Stimulated activated CD4-positive, alpha-beta T cell treated with anti-CD3 and anti-CD28 coated beads, Interleukin-4, amount 100 ng/mL, for 4 hours (primary cell): ENCODE results near the gene BANP.
"Not testable (repeated sequence)": the region's sequence is repeated elsewhere in the genome, so short reads cannot be mapped to it uniquely, and the experiment has no call there.

Experiments used
- DNase-seq, 2 experiments: peaks; one replicate each; pipeline ENCODE4 v3.0.0-alpha.2; 2020

The BANP gene

DNA sequence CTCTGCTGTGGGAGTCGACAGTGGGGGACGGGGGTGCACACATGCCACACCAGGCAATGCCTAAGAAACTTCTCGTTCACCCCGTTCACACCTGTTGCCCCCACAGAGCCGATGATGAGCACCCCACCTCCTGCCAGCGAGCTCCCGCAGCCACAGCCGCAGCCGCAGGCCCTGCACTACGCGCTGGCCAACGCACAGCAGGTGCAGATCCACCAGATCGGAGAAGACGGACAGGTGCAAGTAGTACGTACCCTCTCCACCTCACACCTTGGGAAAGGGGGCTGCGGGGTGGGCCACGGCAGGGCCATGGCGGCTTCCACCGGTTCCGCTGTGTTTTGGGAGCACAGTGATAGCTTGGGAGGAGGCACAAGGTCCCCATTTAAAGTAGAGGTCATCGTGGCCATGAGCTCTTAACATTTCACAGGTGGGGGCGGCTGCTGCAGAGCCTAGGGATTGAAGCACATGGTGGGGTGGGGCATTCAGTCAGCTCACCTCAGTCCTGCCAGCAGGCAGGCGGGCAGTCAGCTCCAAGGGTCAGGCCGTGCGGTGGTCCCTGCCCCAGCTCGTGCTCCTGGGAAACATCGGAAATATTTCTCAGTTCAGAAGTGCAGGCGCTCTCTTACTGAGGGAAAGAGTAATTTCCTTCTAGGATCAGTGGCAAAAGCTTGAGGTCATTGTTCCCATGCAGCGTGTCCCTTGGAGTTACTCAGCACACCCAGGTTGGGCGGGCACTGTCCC, 81.9 kb downstream of the BANP start:
- DNase-seq = not testable (repeated sequence)

- DNase-seq = no peak
These were observed 83.5 kb downstream of the BANP start for GRCh38 chr16:88034770-88035169.

DNA sequence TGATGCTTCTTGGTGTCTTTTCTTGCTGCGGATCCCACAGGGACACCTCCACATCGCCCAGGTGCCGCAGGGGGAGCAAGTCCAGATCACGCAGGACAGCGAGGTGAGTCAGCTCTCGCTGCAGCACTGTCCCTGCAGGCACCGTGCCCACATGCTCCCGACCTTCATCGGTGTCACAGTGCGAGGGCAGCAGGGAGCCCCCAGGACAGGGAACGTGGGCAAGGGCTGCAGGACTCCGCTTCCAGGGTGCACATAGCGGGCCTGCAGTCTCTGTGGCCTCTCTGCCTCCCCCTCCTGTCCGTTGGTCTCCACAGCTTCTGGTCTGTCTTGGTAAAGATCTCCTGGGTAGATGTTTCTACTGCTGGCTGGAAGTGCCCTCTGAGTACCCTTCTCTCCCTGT, 84.1 kb downstream of the BANP start:
- no peak for DNase-seq

GRCh38 chr16:88035884-88036639, 84.8 kb downstream of the BANP start:
- not testable (repeated sequence) for DNase-seq

GRCh38 chr16:88036640-88036996, 85.4 kb downstream of the BANP start:
- DNase-seq = not testable (repeated sequence)

DNA sequence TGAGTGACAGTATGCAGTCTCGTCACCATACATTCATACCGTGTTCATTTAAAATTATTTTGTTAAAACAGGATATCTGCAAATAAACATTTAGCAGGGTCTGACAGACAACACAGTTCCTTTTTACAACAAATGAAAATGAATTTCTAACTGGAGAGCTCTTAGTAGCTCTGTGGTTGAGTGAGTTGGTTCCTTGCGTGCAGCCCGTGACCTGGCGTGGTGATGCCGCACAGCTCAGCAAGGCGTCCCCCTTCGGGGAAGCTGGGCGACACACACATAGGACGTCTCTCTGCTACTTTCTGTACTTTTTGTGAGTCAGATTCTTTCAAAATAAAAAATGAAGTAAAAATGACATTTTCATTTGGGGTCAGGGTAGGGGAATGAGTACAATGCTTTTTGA, 86.1 kb downstream of the BANP start:
- not testable (repeated sequence) for DNase-seq

DNA sequence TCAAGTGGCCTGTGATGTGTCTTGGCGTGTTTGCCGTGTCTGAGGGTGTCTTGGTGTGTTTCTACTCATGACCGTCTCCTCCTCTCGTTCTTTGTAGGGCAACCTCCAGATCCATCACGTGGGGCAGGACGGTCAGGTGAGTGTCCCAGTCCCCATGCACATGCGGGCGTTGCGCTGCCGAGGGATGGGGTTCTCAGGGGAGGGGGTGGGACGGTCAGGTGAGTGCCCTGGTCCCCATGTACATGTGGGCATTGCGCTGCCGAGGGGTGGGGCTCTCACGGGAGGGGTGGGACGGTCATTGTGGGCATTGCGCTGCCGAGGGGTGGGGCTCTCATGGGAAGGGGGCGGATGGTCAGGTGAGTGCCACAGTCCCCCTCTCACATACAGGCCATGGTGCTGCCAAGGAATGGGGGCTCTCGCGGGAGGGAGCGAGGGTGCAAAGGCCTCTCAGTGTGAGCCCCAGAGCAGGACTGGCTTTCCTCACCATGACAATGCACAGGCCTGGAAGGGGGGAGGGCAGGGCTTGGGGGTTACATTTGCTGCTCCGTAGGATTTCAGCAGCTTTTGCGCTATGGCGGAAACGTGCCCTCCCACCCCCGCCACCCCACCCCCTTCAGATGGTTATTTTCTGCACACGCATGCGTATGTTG, 86.8 kb downstream of the BANP start:
- DNase-seq = not testable (repeated sequence)

DNA sequence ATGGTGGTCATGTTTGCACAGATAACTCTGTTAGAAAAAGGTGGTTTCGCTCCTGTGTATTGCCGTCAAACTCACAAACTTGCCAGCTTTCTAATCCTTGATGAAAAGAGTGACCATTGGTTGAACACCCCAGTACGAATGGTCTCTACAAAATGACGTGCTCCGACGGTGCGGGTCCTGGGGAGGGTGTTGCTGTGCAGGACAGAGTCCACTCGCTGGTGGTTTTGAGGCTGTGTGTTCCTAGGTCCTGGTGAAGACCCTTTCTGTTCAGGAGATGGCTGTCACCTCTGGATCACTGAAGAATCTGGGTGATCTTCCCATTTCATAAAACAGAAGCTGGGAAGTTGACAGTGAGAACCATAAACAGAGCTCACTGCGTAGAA, 87.3 kb downstream of the BANP start:
- not testable (repeated sequence) for DNase-seq

GRCh38 chr16:88039591-88039990, 88.4 kb downstream of the BANP start:
- DNase-seq = no peak

GRCh38 chr16:88040196-88040876, 89.1 kb downstream of the BANP start:
- DNase-seq = not testable (repeated sequence)

GRCh38 chr16:88040877-88041244, 89.6 kb downstream of the BANP start:
- DNase-seq = not testable (repeated sequence)

GRCh38 chr16:88041506-88041905, 90.3 kb downstream of the BANP start:
- not testable (repeated sequence) for DNase-seq

DNA sequence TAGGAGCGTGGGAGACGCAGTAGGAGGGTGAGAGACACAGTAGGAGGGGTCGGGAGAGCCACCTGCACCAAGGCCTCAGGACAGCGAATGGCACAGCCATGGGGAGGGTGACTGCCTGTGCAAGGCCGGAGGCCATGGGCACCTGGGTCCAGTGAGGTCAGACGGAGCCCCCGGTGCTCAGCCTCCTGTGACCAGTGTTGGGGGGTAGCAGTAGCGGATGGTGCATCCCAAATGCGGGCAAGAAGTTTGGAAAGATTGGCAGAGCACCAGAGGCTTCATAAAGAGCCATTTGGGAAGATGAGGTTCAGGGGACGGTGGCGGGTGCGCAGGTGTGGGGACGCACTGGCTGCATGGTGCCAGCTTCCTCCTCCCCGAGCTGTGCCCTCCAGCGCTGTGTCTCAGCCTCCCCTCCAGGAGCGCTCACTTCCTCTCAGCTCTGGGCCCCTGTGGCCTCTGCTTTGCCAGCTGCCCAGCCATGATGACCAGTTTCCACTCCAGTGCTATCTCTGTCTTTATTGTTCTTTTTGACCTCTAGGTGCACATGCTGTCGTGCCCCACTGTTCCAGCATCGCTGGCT, 90.8 kb downstream of the BANP start:
- DNase-seq = not testable (repeated sequence)

GRCh38 chr16:88043208-88043910, 92.1 kb downstream of the BANP start:
- not testable (repeated sequence) for DNase-seq

DNA sequence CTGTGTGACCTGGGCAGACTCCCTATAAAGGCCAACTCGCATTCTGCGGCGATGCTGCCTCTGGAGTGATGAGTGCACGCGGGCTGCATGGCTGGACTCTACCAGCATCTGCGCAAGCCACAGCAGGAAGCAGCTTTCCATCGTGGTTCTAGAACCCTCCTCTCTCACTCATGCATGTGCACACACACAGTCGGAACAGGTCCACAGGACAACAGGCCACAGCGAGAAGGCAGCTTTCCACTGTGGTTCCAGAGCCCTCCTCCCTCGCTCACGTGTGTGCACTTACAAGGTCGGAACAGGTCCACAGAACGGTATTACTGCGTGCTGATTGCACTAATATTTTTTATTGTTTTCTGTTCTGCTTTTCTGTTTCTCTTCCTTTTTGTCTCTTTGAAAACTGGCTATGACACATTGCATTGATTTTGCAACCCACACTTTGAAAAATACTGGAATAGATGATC, 92.9 kb downstream of the BANP start:
- not testable (repeated sequence) for DNase-seq

- not testable (repeated sequence) for DNase-seq
These were observed 94.1 kb downstream of the BANP start for GRCh38 chr16:88045361-88045760.

DNA sequence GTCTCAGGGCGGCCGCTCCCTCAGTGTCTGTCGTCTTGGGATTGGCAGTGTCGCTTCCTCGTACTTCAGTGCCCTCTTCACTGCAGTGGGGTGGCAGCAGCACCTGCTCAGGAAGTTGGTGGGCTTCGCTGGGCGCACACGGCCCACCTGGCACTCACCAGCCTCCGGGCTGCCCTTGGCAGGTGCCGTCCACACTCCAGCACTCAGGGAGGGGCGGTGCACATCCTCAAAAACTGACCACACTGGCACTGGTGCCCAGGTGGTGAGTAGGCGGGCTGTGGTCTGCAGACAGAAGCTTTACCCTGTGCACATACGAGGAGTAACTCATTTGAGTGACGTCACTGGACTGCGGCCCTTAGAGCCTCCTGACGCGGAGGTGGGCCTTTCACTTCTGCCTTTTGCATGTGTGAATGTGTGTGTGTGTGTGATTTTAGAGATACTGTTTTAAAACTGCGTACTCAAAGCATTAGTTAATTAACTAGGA, 94.6 kb downstream of the BANP start:
- no peak for DNase-seq

DNA sequence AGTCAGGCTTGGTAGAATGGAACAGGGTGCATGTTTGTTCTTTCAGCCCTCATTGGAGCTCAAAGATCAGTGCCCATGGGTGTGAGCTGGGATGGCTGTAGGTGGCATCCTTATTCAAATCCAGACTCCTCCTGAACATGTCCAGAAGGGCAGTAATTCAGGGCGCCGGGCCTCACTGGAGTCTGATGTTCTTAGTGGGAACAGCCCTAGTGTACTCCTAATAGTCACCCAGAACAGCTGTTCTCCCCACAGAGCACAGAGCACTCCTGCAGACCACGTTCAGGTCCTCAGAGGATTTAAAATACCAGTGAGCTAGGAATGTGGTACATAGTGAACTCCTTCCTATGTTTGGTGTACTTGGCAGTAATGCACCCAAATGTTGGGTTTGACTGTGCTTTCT, 96.2 kb downstream of the BANP start:
- DNase-seq = no peak

DNA sequence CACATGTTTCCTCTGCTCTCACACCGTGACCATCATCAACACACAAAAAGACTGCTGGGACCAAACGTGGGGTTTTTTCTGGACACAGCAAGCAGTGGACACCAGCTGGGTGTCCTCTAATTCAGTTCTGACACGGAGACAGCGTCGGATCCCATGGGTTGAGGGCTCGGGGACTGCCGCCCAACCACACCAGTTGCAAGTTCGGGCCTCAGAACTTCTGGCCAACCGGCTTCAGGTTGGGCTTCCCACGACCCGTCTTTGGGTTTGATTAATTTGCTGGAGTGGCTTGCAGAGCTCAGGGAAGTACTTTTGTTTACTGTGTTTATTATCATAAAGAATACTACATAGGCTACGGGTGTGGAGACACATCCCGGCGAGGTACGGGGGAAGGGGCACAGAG, 97.8 kb downstream of the BANP start:
- DNase-seq = no peak

- no peak for DNase-seq
These were observed 98.6 kb downstream of the BANP start for GRCh38 chr16:88049561-88050545.
